GM21526 (cell line): ENCODE measurements around the gene NOC2L.
"Not testable (repeated sequence)": the region's sequence is repeated elsewhere in the genome, so short reads cannot be mapped to it uniquely, and the experiment has no call there.

ENCODE experiments used
- ATAC-seq: cut with Tn5 transposase; IDR thresholded peaks from one replicate; pipeline ENCODE4 v1.9.1; 2021; ENCODE audit warnings: moderate library complexity; ENCODE audit not compliant: unreplicated experiment, low FRiP score

Gene NOC2L

DNA sequence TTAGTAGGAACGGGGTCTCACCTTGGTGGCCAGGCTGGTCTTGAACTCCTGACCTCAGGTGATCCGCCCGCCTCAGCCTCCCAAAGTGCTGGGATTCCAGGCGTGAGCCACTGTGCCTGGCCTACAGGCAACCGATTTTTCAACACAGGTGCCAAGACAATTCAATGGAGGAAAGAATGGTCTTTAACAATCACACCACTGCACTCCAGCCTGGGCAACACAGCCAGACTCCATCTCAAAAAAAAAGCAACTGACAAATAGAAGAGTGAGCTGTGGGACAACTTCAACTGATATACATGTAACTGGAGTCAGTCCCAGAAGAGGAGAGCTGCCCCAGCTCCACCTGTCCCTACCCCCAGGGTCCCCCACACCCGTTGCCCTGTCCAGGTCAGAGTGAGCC lies 35.5 kb upstream of the NOC2L start:
- ATAC-seq: not testable (repeated sequence)

DNA sequence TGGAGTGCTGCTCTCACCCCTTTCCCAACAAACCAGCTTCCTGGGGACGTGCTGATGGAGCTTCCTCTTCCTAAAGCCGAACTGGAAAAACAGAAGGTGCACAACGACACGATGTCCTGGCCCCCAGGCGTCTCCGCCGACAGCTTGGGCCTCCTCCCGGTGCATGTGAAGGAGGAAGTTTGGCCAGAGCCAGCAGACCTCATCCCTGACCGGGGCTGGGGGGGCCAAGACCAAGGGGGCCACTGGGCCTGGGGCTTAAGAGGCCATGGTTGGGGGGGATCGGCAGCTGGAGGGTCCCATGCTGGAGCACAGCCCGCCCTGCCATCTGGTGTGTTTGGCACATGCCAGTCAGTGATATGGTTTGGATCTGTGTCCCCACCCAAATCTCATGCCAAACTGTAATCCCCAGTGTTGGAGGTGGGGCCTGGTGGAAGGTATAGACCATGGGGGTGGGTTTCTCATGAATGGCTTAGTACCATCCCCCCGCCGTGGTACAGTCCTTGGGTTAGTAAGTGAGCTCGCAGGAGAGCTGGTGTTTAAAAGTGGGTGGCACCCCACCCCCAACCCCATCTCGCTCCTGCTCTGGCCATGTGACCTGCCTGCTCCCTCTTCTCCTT lies 34.4 kb upstream of the NOC2L start:
- no peak for ATAC-seq

DNA sequence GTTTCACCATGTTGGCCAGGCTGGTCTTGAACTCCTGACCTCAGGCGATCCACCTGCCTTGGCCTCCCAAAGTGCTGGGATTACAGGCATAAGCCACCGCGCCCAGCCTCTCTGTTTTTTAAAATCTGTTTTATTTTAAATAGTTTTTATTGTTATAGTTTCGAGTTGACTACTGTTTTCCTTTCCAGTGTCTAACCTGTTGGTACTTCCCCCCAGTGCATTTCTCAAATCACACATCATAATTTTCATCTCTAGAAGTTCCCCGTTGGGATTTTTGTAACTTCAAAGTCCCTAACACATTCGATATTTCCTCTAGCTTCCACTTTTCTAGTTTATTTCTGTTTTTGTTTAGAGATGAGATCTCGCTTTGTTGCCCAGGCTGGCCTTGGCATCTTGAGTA lies 33.3 kb upstream of the NOC2L start:
- ATAC-seq: no peak

DNA sequence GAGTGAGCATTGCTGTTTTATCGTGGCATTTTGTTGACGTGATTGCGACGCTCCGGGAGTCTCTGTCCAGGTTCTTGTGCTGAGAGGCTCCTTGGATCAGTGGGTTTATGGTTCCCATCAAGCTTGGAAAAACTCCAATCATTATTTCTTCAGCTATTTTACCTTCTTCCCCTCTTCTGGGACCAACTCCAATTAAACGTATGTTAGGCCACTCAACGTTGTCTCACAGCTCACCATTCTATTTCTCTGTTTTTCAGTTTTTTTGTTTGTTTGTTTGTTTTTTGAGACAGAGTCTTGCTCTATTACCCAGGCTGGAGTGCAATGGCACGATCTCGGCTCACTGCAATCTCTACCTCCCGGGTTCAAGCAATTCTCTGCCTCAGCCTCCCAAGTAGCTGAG lies 32.8 kb upstream of the NOC2L start:
- no peak for ATAC-seq

- ATAC-seq: not testable (repeated sequence)
These were observed 32.2 kb upstream of the NOC2L start for GRCh38 chr1:991275-991674.

GRCh38 chr1:988061-988460 lies 29.0 kb upstream of the NOC2L start:
- not testable (repeated sequence) for ATAC-seq

DNA sequence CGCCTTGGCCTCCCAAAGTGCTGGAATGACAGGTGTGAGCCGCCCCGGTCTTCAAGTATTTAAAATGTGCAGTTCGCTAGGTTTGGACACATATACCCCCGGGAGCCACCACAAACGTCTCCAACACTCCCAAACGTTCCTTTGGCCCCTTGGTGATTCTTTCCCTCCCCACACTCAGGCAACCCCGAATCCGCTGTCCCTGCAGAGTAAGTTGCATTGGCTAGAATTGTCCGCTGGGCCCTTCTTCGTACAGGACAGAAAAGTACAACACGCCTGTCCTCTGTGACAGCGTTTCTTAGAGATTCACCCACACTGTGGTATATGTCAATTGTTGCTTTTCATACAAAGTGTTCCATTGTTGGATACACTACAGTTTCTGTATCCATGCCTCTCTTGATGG lies 26.1 kb upstream of the NOC2L start:
- no peak for ATAC-seq

GRCh38 chr1:984476-984814 lies 25.4 kb upstream of the NOC2L start:
- ATAC-seq: no peak

DNA sequence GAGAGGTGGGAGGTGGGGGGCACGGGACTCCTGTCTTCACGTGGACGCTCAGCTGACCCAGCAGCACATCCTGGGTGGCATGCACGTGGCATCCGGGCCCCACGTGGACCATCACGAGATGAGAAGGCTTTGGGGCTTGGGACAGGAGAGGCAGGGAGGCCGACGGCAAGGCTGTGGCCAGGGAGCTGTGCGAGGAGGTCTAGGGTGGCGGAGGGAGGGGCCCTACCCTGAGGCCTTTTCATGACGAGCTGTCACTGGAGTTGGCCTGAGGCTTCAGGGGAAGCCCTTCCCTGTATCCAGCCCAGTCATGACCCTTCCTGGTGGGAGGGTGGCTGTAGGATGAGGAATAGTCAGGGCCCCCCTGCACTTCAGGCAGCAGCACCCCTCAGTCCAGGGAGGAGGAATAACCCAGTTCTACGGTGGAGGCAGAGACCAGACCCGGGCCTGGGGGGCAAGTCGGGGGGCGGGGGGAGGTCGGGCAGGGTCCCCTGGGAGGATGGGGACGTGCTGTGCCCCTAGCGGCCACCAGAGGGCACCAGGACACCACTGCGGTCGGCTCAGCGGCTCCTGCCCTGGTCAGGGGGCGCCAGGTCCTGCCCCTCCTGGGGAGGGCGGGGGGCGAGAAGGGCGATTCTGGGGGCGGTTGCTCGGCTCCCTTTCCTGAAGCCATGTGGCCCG lies 24.9 kb upstream of the NOC2L start:
- no peak for ATAC-seq

GRCh38 chr1:982765-983436 lies 23.8 kb upstream of the NOC2L start:
- ATAC-seq: no peak

GRCh38 chr1:981955-982558 lies 23.0 kb upstream of the NOC2L start, which contains the start of gene PERM1:
Gene PERM1 (minus strand): TSS chr1:982093. CDS start chr1:981029, 1,064 bp downstream.
- no peak for ATAC-seq

- no peak for ATAC-seq
These were observed 22.5 kb upstream of the NOC2L start for GRCh38 chr1:981491-981954.

DNA sequence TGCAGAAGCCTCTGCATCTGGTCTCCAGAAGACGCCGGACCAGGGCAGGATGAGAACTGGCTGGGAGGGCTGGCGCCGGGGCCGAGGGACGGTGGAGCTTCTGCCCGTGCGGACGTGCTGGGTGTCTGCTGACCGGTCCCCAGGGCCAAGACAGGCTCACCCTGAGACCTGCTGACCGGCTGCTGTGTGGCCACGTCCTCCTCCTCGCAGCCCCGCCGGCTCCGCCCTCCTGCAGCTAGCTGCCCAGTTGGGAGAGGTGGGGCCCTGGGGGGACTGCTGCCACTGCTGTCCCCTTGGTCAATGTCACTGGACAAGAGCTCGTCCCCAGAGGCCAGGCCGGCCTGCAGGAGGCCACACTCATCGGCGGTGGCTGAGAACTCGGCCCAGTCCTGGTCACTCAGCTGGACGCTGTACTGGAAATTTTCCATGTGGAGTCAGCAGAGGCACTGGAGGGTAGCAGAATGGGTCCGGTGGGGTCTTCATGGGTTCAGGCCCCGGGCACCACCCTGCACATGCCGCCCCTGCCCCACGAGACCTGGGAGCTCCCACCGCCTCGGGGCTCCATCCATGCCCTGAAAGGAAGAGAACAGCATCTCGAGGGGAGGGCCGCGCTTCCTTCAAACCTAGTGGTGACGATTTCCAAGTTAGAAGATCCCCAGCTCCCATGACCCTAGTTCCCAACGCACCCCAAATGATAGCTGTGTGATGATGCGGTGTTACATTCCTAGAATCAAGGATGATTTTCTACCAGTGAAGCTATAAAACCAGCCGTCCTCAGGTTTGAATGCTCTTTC lies 21.7 kb upstream of the NOC2L start:
- ATAC-seq: no peak

DNA sequence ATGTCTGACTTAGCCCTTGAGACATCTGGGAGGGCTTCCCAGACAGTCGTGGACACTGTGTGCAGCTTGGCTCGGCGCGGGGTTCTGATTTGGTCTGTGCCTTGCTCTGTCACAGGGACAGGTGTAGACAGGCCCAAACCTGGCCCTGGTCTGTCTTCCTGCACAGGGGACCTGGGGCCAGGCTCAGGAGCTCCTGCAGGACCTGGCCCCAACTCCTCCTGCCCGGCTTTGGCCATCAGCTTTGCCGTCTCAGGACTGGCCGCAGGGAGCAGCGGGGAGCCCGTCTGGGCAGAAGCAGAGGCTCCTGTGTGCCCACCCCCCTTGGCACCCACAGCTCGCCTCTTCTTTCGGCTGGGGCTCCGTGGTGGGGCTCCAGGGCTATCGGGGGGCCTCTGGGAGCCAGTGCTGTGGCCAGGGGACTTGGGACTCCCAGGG lies 21.1 kb upstream of the NOC2L start:
- ATAC-seq: no peak

DNA sequence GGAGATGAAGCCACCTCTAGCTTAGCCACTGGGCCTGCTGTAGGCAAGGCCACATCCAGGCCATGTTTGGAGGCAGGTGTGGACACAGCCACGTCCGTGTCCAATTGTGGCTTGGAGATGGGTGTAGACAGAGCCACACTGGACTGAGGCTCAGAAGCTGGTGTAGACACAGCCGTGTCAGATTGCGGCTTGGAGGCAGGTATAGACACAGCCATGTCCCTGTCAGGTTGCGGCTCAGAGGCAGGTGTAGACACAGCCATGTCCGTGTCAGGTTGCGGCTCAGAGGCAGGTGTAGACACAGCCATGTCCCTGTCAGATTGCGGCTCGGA lies 20.7 kb upstream of the NOC2L start:
- ATAC-seq: no peak

DNA sequence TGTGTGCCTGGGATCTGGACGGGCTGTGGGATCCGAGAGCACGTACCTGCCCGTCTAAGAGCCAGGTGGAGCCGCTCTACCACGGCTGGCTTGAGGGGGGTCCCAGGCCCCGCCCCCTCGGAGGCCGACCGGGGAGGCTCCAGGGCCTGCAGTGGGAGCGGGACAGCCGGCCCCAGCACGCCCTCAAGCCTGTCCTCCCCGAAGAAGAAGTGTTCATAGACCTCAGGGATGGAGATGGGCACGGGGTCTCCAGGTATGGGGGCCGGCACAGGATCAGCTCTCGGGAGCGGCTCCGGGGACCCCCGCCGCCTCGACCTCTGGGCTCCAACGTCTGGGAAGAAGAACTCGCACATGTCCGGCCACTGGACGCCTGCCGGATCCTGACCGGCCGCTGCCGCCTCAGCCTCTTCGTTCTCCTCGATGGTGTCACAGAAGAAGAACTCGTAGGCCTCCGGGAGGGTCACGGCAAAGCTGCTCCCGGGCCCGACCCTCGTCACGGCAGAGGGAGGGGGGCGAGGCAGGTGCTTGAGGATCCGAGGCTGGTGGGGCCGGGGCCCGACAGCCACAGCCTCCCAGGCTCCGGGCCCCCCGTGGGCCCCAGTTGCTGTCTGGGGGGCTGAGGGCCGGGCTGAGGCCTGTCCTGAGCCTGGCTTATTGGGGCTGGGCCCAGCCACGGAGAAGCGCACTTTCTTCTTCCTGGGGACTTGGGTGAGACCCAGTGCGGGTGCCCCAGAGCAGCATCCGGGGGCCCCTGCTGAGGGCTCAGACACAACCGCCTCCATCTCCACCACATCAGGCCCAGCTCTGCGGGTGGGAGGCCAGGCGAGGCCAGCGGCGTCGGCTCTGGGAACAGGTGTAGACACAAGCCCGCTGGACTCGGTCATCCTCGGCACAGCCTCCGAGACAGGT lies 20.0 kb upstream of the NOC2L start:
- no peak for ATAC-seq

DNA sequence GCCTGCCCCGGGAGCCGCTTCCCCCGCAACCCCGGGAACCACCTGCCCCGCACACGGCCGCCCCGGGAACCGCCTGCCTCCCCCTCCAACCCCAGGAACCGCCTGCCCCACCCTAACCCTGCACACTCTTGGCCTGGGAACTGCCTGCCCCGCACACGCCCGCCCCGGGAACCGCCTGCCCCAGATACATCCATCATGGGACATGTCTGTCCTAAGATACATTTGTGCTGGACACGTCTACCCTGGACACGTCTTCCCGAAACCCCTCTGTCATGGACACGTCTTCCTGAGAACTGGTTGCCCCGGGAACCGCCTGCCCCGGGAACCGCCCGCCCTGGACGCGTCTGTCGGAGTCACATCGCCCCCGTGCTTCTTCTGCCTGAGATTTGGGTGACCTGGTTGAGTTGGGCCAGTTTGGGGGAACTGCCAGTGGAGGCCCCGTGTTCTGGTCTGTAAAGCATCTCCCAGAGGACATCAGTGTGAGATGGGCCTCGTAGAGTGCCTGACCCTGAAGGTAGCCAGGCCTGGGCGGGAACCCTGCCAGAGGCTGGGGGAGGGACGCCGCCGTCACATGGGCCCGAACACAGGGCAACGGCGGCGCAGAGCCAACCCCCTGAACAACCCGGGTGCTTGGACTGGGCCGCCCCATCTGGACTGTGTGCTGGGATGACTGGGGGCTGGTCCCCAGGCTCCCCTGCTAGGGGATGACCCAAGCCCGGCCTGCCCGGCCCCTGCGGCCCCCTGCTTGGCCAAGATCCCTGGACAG lies 19.2 kb upstream of the NOC2L start:
- no peak for ATAC-seq

- ATAC-seq: not testable (repeated sequence)
These were observed 17.7 kb upstream of the NOC2L start for GRCh38 chr1:976791-977190.
